Ovary (tissue), 10 donors: ENCODE data around the gene TBPL2. TPM values are rescaled to one million over a fixed set of nuclear protein-coding genes. Genes with fewer than 3 reads are reported as not detected.

Experiments used
- DNase-seq, 5 donors: peaks; one replicate each; pipeline ENCODE4 v3.0.0-alpha.2; 2019 to 2020
- H3K27ac ChIP-seq, 2 donors: fragments of 200-600 bp; one replicate each; pipeline versions ENCODE4 v1.5.1 to v1.8.0; 2019 to 2022
- H3K27me3 ChIP-seq: fragments of 200-600 bp; one replicate; pipeline ENCODE4 v1.8.0; 2022
- H3K36me3 ChIP-seq: fragments of 200-600 bp; sonication (generic); one replicate; pipeline ENCODE4 v1.5.1; 2019
- H3K4me1 ChIP-seq: one replicate; pipeline ENCODE4 v1.8.1; 2013; ENCODE audit warnings: mild to moderate bottlenecking, moderate library complexity; ENCODE audit not compliant: insufficient read depth
- H3K4me3 ChIP-seq: fragments of 200-600 bp; sonication (generic); one replicate; pipeline ENCODE4 v1.5.1; 2017
- H3K9me3 ChIP-seq, 2 donors: fragments of 200-600 bp in 1 of 2; sonication (generic) in 1 of 2; one replicate each; pipeline versions ENCODE4 v1.5.1 to v1.8.1; 2013 to 2019; ENCODE audit warnings: mild to moderate bottlenecking in 1 of 2, moderate library complexity in 1 of 2
- EP300 ChIP-seq: sonication (generic); formaldehyde crosslinking; IDR thresholded peaks from one replicate; pipeline ENCODE4 v1.6.1; 2017; ENCODE audit warnings: antibody characterized with exemption
- POLR2A ChIP-seq: fragments of 450-650 bp; IDR thresholded peaks from one replicate; pipeline ENCODE4 v1.6.1; 2017; ENCODE audit warnings: antibody characterized with exemption, mild to moderate bottlenecking, moderate library complexity
- WGBS, 3 donors: extraction: QIAGEN DNeasy Blood & Tissue Kit in 1 of 3; methylation state at CpG; one replicate each; pipeline versions ENCODE4 v1.1.5 to v1.1.7; 2013 to 2017; 5-methylcytosine and 5-hydroxymethylcytosine counted together
- intact Hi-C, 4 donors: fragments of 100-400 bp; cut with DNase I; formaldehyde crosslinking; loops; one replicate each; pipeline versions ENCODE4 v1.11.0 to v1.15.1; 2022 to 2023
- long read RNA-seq, 3 donors: library from polyadenylated mRNA in 2 of 3; unstranded in 2 of 3; transcript quantifications; one replicate each; pipeline ENCODE4 v2.0.0 and lab custom pipeline, GENCODE V29; 2021 to 2026
- polyA plus RNA-seq, 2 donors: library from polyadenylated mRNA; stranded (reverse); fragments of 200-250 nt in 1 of 2; fragments of 350-450 nt in 1 of 2; fragmentation: Illumina TruSeq in 1 of 2; extraction: RNeasy Lipid Tissue Mini Kit (QIAGEN cat#74804) in 1 of 2; gene quantifications; one replicate each; pipeline ENCODE4 v1.2.3, GENCODE V29; 2013 to 2014
- total RNA-seq, 7 donors: library from RNA; depleted of rRNA in 2 of 7; stranded (reverse); fragments of >200 nt in 2 of 7; fragmentation: NEBNext Ultra II Directional in 3 of 7; extraction: Animal tissue kit (Norgen Biotek cat#: 25700) in 3 of 7; gene quantifications; one replicate each; pipeline versions ENCODE4 v1.1.0 to v1.2.4, GENCODE V29; 2016 to 2023
- TF ChIP-seq, protein P1 (sequence below), 3 donors: fragments of 450-650 bp in 2 of 3; fragments of 200-600 bp in 1 of 3; IDR thresholded peaks; one replicate each; pipeline versions ENCODE4 v1.5.1 to v1.8.0; 2016 to 2022; ENCODE audit warnings: antibody characterized with exemption in 3 of 3, mild to moderate bottlenecking in 1 of 3
- donor health status: DM: no; HTN: no; CAD: no; lungs with moderate emphysema.
- donor health status: DM: no; HTN: no; CAD: no.
- donor health status: Bipolar disorder and iron deficiency.
- donor health status: DM: yes; HTN: yes; CAD: no.
- donor health status: DM: no; HTN: no; CAD: no.
- donor health status: DM: yes; HTN: yes; CAD: no.

TBPL2 gene
- total RNA-seq (not detected), polyA plus RNA-seq (under 1 TPM in 1 of 2 donors, not detected in 1; 0.05 TPM)
- long read RNA-seq, donor 1 = 0 reads
- long read RNA-seq, donor 2 = 0 reads
- long read RNA-seq, donor 3 = 0 reads

GRCh38 chr14:55440385-55440784, at the start of gene TBPL2:
Gene TBPL2, minus strand, starts transcription at chr14:55440616. Its CDS starts 167 bp downstream, at chr14:55440449.
- no peak within 1 kb of the TSS for H3K27ac ChIP-seq
- H3K27me3 ChIP-seq = no peaks in the 10 kb centered on the region
- no peaks in the 10 kb centered on the region for H3K9me3 ChIP-seq
- no peaks in the 10 kb centered on the region for H3K36me3 ChIP-seq
- TF ChIP-seq, protein P1, sequence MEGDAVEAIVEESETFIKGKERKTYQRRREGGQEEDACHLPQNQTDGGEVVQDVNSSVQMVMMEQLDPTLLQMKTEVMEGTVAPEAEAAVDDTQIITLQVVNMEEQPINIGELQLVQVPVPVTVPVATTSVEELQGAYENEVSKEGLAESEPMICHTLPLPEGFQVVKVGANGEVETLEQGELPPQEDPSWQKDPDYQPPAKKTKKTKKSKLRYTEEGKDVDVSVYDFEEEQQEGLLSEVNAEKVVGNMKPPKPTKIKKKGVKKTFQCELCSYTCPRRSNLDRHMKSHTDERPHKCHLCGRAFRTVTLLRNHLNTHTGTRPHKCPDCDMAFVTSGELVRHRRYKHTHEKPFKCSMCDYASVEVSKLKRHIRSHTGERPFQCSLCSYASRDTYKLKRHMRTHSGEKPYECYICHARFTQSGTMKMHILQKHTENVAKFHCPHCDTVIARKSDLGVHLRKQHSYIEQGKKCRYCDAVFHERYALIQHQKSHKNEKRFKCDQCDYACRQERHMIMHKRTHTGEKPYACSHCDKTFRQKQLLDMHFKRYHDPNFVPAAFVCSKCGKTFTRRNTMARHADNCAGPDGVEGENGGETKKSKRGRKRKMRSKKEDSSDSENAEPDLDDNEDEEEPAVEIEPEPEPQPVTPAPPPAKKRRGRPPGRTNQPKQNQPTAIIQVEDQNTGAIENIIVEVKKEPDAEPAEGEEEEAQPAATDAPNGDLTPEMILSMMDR (IDR thresholded peaks at IDR 0.05) = no peak
- no peaks in the 10 kb centered on the region for H3K4me1 ChIP-seq
- 32 to 40% (median 38%) methylated on average over 26 to 29 of the region's 29 CpGs for WGBS, 3 donors
- intact Hi-C loops = loop anchor here in 2 of 4 donors (10.0 kb wide), 1 partner anchor 1034 kb away; no protein-coding TSS in a partner anchor
- no peak within 1 kb of the TSS for H3K4me3 ChIP-seq
- DNase-seq = no peak

DNA sequence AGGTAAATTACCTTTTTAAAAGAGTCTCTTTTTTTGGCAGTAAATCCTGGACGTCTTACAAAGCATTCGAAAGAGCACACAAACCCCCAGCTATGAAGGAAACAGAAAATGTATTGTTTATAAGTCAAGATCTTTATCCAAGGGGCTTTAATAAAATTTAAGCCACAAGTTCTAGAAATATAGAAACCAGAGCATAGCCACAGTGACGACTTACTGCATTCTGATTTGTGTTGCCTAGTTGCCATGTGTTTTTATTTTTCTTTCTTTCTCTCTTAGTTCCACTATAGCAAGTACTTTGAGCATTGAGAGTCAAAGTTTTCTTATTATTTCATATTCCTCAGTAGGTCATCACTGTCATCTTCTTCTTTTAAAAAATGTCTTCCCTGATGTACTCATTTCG, 47.8 kb upstream of the TBPL2 start:
- Histone ChIP-seq H3K27ac (no peak overlapping the region), H3K4me3 (no peak overlapping the region), H3K4me1 (no peaks in the 10 kb centered on the region), H3K36me3 (no peaks in the 10 kb centered on the region), H3K27me3 (no peaks in the 10 kb centered on the region), H3K9me3 (no peaks in the 10 kb centered on the region)
- intact Hi-C loops = no loop called here
- no peak for TF ChIP-seq POLR2A
- no peak for TF ChIP-seq EP300
- TF ChIP-seq, protein P1 (IDR thresholded peaks at IDR 0.05) = no peak
- 33 to 40% (median 38%) methylated on average over 4 of the region's 4 CpGs for WGBS, 3 donors
- no peak for DNase-seq

GRCh38 chr14:55482936-55483605, 42.7 kb upstream of the TBPL2 start:
- Histone ChIP-seq H3K27me3 (no peaks in the 10 kb centered on the region), H3K36me3 (no peaks in the 10 kb centered on the region), H3K4me1 (no peaks in the 10 kb centered on the region), H3K27ac (no peak overlapping the region), H3K9me3 (no peaks in the 10 kb centered on the region), H3K4me3 (no peak overlapping the region)
- intact Hi-C loops = no loop called here
- no peak for DNase-seq
- TF ChIP-seq EP300 (no peak), POLR2A (no peak)
- TF ChIP-seq, protein P1 (IDR thresholded peaks at IDR 0.05) = no peak
- WGBS, 3 donors = 59 to 81% (median 71%) methylated on average over 4 of the region's 4 CpGs

GRCh38 chr14:55481769-55482168, 41.4 kb upstream of the TBPL2 start:
- WGBS, 3 donors = 90 to 93% (median 93%) methylated on average over 5 of the region's 5 CpGs
- H3K36me3 ChIP-seq = no peaks in the 10 kb centered on the region
- H3K4me3 ChIP-seq = no peak overlapping the region
- H3K4me1 ChIP-seq = no peaks in the 10 kb centered on the region
- intact Hi-C loops = no loop called here
- no peak overlapping the region for H3K27ac ChIP-seq
- no peaks in the 10 kb centered on the region for H3K27me3 ChIP-seq
- no peak for TF ChIP-seq EP300
- TF ChIP-seq POLR2A = no peak
- TF ChIP-seq, protein P1 (IDR thresholded peaks at IDR 0.05) = no peak
- no peaks in the 10 kb centered on the region for H3K9me3 ChIP-seq
- no peak for DNase-seq
